ENCODE results near the gene CKS2. TPM values are rescaled to one million over a fixed set of nuclear protein-coding genes. Genes with fewer than 3 reads are reported as not detected.
"Not testable (repeated sequence)": the region's sequence is repeated elsewhere in the genome, so short reads cannot be mapped to it uniquely, and the experiment has no call there.

CKS2 gene
- total RNA-seq, 2 experiments from 2014 or later: 221 to 230 TPM

GRCh38 chr9:89277454-89277853 lies 33.5 kb upstream of the CKS2 start:
- DNase-seq: no peak
- POLR2A ChIA-PET: no interaction called here
- H3K36me3 Mint-ChIP-seq (ENCODE audit: low read depth): peaks cover 7% of the 10 kb centered on the region
- intact Hi-C loops (cut with micrococcal nuclease): loop anchor here (5.0 kb wide), 1 partner anchor 95 kb away; no protein-coding TSS in a partner anchor
- H3K4me1 Mint-ChIP-seq (ENCODE audit: low read depth): peaks cover 29% of the 10 kb centered on the region
- no peak overlapping the region for H3K27ac Mint-ChIP-seq
- ATAC-seq: peak; percentile 46
- H3K27me3 Mint-ChIP-seq: peaks cover 2% of the 10 kb centered on the region
- H3K9me3 Mint-ChIP-seq: peaks cover 24% of the 10 kb centered on the region
- H3K4me3 Mint-ChIP-seq: no peak overlapping the region
- no peak for TF ChIP-seq CTCF (IDR thresholded peaks at IDR 0.05)
- CTCF ChIA-PET: interaction anchor here (1.8 to 4.0 kb wide), 2 partner anchors 11 to 98 kb away, joined by 5 to 12 read pairs; no protein-coding TSS in a partner anchor

- no peak for TF ChIP-seq CTCF (IDR thresholded peaks at IDR 0.05)
- ATAC-seq: no peak
- Mint-ChIP-seq H3K9me3 (peaks cover 18% of the 10 kb centered on the region), H3K27ac (no peak overlapping the region), H3K4me1 (ENCODE audit: low read depth) (peaks cover 29% of the 10 kb centered on the region), H3K36me3 (ENCODE audit: low read depth) (peaks cover 7% of the 10 kb centered on the region), H3K27me3 (no peaks in the 10 kb centered on the region), H3K4me3 (no peak overlapping the region)
- POLR2A ChIA-PET: no interaction called here
- intact Hi-C loops (cut with micrococcal nuclease): loop anchor here (5.0 kb wide), 1 partner anchor 96 kb away; no protein-coding TSS in a partner anchor
- CTCF ChIA-PET: interaction anchor here (0.7 to 4.0 kb wide), 22 partner anchors 12 to 685 kb away, joined by 3 to 12 read pairs (median 3); no protein-coding TSS in a partner anchor
- DNase-seq: no peak
These were observed 32.4 kb upstream of the CKS2 start for GRCh38 chr9:89278551-89278950.

- intact Hi-C loops (cut with micrococcal nuclease): loop anchor here (5.0 kb wide), 1 partner anchor 97 kb away; no protein-coding TSS in a partner anchor
- no peaks in the 10 kb centered on the region for H3K27me3 Mint-ChIP-seq
- DNase-seq: peak; percentile 34
- peak; percentile 89 for TF ChIP-seq CTCF (IDR thresholded peaks at IDR 0.05)
- H3K27ac Mint-ChIP-seq: no peak overlapping the region
- peaks cover 3% of the 10 kb centered on the region for H3K36me3 Mint-ChIP-seq (ENCODE audit: low read depth)
- ATAC-seq: peak; percentile 53
- H3K9me3 Mint-ChIP-seq: peaks cover 11% of the 10 kb centered on the region
- CTCF ChIA-PET: interaction anchor here (0.7 to 4.0 kb wide), 22 partner anchors 12 to 686 kb away, joined by 3 to 12 read pairs (median 3); no protein-coding TSS in a partner anchor
- peaks cover 29% of the 10 kb centered on the region for H3K4me1 Mint-ChIP-seq (ENCODE audit: low read depth)
- POLR2A ChIA-PET: interaction anchor here (0.6 kb wide), 1 partner anchor 161 kb away, joined by 3 read pairs; no protein-coding TSS in a partner anchor
- no peak overlapping the region for H3K4me3 Mint-ChIP-seq
These were observed 31.8 kb upstream of the CKS2 start for GRCh38 chr9:89278997-89279739.

GRCh38 chr9:89281106-89281505 lies 29.9 kb upstream of the CKS2 start:
- no peak overlapping the region for H3K4me3 Mint-ChIP-seq
- peaks cover 21% of the 10 kb centered on the region for H3K4me1 Mint-ChIP-seq (ENCODE audit: low read depth)
- POLR2A ChIA-PET: no interaction called here
- ATAC-seq (no peak), DNase-seq (no peak)
- no peaks in the 10 kb centered on the region for H3K27me3 Mint-ChIP-seq
- TF ChIP-seq CTCF (IDR thresholded peaks at IDR 0.05): no peak
- no peaks in the 10 kb centered on the region for H3K36me3 Mint-ChIP-seq (ENCODE audit: low read depth)
- no peak overlapping the region for H3K27ac Mint-ChIP-seq
- intact Hi-C loops (cut with micrococcal nuclease): no loop called here
- CTCF ChIA-PET: interaction anchor here (4.0 kb wide), 1 partner anchor 15 kb away, joined by 12 read pairs; no protein-coding TSS in a partner anchor
- no peaks in the 10 kb centered on the region for H3K9me3 Mint-ChIP-seq

GRCh38 chr9:89282248-89282968 lies 28.6 kb upstream of the CKS2 start:
- H3K27me3 Mint-ChIP-seq; POLR2A ChIA-PET; H3K27ac Mint-ChIP-seq; DNase-seq; H3K9me3 Mint-ChIP-seq; H3K36me3 Mint-ChIP-seq (ENCODE audit: low read depth); intact Hi-C loops (cut with micrococcal nuclease); ATAC-seq; H3K4me3 Mint-ChIP-seq; CTCF ChIA-PET: not testable (repeated sequence)
- peaks cover 15% of the 10 kb centered on the region for H3K4me1 Mint-ChIP-seq (ENCODE audit: low read depth)
